ENCODE measurements around the gene BICDL2.

The BICDL2 gene

DNA sequence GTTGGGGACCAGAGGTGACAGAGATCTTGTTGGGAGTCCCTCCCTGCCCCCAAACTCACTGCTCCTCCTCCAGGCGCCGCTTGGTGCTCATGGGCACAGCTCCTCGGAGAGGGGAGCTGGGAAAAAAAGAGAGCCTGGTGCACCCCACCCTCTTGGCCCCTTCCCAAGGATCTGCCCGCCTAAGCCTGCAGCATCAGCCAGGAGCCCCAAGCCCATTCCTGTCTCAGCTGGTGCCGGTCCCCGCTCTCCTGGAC is 13.4 kb downstream of the BICDL2 start:
- DNase-seq, result no peak

DNA sequence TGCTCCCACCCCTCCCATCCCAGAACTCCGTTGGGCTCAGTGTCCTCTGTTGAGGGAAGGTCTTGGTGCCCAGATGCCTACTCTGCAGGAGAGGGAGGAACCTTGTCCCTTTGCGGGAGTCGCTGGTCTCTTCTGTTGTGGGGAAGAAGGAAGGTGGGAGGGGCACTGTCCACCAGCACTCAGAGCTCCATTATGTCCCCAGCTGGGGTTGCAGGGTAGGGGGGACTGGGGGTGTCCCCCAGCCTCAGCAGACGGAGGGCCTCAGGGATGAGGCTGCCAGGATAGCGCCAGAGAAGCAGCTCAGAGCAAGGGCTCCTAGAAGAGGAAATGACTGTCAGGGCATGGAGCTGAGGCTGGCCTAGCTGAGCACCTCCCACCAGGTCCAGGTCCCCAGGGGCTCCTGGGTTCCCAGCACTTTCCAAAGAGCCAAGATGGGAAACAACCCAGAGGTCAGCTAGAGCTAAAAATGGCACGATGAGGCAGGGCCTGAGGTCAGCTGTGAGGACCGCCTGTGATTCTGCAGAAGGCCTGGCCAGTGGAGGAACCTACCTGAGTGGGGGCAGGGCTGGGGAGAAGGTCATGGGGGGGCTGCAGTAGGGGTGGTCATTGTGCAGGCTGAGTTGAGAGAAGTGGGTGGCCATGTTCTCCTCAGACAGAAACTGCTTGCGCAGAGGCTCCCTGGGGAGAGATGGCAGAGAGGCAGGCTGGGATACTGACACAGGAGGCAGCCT is 13.9 kb downstream of the BICDL2 start:
- no peak for DNase-seq

DNA sequence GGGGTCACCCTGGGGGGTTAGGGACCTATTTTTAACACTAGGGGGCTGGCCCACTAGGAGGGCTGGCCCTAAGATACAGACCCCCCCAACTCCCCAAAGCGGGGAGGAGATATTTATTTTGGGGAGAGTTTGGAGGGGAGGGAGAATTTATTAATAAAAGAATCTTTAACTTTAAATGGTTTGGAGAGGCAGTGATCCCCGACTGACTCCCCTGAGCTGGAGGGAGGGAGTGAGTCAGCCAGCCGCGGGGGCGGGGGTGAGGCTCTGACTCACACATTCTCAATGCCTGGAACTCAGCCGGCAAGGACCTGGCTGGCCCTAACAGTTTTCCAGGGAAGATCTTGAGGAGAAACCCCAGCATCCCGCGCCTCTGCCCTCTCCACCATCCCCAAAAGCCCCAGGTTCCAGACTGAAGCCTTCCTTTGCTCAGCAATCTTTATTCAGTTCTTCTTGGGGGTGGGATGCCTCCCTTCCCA is 14.5 kb downstream of the BICDL2 start:
- DNase-seq, result no peak

DNA sequence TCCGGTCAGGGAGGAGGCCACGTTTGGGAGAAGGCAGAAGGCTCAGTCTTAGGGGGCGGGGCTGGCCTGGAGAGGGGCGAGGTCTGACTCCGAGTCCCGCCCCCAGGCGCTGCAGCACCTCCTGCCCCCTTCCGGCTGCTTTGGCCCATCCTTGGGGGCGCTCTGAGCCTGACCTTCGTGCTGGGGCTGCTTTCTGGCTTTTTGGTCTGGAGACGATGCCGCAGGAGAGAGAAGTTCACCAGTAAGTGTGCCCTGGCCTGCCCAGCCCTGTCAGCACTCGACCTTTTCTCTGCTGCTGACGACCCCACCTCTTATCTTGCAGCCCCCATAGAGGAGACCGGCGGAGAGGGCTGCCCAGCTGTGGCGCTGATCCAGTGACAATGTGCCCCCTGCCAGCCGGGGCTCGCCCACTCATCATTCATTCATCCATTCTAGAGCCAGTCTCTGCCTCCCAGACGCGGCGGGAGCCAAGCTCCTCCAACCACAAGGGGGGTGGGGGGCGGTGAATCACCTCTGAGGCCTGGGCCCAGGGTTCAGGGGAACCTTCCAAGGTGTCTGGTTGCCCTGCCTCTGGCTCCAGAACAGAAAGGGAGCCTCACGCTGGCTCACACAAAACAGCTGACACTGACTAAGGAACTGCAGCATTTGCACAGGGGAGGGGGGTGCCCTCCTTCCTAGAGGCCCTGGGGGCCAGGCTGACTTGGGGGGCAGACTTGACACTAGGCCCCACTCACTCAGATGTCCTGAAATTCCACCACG is 15.1 kb downstream of the BICDL2 start:
- DNase-seq, result no peak

DNA sequence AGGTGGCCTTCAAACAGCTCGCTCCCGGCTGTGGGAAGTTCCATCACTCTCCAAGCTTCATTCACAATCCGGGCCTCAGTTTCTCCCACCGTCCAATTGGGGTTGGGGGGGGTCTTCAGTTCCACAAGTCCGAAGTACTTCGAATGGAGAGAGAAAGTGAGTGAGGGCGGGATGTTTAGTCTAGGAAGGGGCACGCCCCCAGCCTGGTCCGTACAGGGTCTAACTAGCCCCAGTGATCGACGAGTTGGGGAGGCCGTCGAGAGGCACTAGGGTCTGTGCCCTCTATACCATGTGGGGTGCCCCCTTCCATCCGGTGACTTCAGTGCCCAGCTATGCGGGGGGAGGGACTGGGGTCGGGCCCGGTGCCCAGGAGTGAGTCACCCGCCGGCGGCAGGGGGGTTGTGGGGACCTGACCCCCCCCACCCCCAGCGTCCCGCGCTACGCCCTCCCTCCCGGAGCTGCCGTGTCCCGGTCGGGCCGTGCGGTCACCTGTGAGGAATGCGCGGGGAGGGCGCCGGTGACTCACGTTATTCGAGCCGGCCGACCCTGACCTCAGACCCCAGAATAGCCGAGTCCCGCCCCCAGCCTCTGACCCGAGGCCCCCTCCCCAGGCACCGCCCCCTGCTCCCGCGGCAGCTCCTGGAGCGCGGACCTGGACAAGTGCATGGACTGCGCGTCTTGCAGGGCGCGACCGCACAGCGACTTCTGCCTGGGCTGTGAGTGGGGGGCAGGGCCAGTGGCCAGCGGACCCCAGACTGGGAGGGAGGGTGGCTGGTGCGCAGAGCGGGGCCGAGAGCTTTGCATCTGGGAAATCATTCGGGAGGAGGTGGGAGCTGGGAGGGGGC is 15.9 kb downstream of the BICDL2 start:
- no peak for DNase-seq

DNA sequence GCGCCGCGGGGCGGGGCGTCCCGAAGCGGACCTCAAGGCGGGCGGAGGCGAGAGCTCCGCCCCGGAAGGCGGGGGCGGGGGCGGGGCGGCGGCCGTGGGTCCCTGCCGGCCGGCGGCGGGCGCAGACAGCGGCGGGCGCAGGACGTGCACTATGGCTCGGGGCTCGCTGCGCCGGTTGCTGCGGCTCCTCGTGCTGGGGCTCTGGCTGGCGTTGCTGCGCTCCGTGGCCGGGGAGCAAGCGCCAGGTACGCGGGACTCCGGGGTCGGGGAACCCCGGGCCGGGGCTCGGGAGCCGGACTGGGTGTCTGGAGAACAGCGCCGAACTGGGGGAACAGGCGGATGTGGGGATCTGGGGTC is 16.5 kb downstream of the BICDL2 start, which contains the start of gene TNFRSF12A:
TNFRSF12A (plus strand) TSS at position 122 of the 357 bp plus-strand sequence; CDS start at position 152, 30 bp downstream.
- DNase-seq, result no peak

DNA sequence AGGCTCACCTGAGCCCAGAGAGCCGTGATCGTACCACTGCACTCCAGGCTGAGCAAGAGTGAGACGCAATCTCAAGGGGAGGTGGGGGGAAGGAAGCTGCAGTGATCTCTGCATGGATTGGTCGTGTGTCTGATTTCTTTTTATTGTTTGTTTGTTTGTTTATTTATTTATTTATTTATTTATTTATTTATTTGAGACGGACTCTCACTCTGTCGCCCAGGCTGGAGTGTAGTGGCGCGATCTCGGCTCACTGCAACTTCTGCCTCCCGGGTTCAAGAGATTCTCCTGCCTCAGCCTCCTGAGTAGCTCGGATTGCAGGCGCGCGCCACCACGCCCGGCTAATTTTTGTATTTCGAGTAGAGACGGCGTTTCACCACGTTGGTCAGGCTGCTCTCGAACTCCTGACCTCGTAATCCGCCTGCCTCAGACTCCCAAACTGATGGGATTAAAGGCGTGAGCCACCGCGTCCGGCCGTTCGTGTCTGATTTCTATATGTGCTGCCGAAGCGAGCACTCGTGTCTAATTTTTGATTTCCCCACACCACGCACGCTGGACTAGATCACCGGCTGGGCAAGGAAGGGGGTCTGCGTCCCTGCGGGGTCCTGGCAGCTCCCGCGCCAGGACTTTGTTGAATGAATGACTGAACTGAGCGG is 17.0 kb downstream of the BICDL2 start:
- no peak for DNase-seq

DNA sequence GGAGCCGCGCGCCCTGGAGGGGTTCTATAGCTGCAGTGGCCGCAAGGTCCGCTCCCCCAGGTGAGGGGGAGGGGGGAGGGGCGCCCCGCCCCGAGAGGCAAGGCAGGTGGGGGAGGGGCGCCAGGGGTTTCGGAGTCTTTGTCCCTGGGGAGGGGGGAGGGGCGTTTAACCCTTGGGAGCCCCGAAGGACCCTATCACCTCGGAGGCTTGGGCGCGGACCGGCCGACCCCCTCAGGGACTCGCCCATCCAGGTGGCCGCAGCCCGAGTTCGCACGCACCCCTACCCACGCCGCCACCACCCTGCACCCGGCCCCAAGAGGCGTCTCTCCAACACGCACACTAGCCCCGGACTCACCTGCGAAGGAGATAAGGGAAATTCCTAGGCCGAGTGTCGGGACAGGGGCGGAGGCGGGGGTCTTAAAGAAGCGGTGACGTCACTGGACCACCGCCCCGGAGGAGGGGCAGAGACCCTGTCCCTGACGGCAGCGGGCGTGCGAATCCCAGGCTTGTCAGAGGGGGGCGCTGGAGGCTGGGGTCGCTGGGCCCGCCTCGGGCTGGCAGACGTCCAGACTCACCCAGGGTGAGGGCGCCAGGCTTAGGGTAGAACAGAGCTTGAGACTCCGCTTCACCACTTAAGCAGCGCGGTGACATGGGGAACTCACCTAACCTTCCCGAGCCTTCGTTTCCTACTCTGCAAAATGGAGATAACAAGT is 18.8 kb downstream of the BICDL2 start, which contains the start of gene CLDN6:
CLDN6 (minus strand) TSS at position 390 of the 713 bp plus-strand sequence. CDS start 2,162 bp downstream, outside the sequence.
- no peak for DNase-seq

DNA sequence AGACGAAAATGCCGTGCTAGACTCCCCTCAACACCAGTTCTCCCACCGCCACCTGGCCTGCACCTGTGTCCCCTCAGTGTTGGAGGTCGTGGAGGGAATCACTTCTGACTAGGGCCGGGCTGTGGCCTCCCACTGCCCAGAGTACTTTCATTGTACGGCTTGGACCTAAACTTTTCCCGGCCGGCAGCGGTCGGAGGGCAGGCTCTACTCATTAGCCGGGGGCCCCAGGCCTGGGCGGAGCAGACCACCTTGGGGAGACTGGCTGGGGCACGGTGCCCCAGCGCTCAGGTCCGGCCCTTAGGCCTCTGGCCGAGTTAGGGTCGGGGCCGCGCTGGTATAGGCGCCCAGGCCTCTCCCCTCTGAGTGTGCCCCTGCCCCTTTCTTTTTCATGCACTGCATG is 19.4 kb downstream of the BICDL2 start:
- DNase-seq, result no peak

DNA sequence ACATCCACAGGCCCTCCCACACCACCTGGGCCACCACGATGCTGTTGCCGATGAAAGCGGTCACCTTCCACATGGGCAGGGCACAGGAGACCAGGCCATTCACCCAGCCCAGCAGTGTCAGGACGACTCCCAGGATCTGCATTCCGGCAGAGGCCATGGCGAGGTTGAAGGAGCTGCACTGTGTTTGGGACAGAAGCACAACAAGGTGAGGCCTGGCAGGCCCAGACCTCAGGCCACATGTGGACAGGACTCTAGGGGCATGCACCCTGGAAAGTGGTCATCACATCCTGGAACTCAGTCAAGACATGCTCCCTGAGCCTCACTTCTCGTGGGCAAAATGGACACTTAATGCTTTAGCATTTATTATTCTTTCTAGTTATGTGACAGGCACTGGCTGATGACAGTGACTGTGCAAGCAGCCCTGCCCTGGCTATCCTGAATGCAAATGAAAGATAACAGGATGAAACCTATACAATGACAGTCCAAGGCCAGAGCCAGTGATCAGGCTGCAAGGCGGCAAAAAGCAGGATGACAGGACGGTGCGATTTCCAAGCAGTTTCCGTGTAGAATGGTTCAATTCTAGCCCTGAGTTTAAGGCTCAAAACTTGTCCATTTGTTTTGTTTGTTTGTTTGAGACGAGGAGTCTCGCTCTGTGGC is 20.8 kb downstream of the BICDL2 start:
- DNase-seq, result no peak

DNA sequence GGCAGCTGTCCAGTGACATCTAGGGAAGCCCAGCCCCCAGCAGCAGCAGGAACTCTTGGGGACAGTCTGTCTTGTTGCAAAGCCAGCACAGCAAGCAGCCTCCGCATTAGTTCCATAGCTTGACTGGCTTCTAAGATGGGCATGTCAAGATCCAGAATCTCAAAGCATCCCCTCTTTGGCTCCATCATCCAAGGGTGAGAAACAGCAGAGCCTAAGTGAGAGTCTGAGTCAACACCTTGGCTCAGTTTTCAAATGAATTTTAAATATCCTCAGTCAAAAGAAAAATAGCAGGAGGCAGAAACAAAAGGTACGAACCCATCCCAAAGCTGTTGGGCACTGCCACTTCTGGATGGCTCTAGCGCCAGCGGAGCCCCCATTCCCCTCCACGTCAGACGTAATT is 21.8 kb downstream of the BICDL2 start:
- DNase-seq, result no peak

DNA sequence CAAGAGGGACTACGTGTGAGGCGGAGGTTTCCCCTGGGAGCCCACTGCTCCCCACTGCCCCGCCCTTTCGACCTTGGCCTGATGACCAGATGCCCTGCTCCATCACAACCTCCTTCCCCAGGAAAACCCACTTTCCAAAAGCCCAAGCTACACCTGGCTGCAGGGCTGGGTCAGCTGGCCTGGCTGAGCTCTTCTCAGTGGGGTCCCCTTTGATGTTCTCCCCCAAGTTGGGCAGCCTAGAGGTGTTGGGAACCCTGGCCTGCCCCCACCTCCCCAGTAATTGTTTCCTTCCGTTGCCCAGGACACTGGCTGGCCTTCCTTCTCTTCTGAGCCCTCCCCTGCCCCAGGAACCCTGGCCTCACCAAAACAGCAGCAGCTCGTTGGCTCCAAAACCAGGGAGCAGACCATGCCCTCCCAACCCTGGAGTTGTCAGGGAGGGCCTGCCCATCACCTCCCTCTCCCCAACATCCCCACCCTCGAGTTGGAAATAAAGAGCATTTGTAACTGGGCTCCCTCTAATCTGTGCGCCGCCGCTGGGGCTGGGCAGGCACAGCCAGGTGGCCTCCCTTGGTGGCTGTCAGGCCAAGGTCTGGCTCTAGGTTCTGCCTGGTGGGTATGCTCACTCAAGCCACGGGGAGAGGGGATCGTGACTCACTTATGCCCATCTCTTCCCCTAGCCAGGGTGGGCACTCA is 22.6 kb downstream of the BICDL2 start:
- no peak for DNase-seq

DNA sequence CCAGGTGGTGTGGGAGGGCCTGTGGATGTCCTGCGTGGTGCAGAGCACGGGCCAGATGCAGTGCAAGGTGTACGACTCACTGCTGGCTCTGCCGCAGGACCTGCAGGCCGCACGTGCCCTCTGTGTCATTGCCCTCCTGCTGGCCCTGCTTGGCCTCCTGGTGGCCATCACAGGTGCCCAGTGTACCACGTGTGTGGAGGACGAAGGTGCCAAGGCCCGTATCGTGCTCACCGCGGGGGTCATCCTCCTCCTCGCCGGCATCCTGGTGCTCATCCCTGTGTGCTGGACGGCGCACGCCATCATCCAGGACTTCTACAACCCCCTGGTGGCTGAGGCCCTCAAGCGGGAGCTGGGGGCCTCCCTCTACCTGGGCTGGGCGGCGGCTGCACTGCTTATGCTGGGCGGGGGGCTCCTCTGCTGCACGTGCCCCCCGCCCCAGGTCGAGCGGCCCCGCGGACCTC is 23.2 kb downstream of the BICDL2 start:
- no peak for DNase-seq

DNA sequence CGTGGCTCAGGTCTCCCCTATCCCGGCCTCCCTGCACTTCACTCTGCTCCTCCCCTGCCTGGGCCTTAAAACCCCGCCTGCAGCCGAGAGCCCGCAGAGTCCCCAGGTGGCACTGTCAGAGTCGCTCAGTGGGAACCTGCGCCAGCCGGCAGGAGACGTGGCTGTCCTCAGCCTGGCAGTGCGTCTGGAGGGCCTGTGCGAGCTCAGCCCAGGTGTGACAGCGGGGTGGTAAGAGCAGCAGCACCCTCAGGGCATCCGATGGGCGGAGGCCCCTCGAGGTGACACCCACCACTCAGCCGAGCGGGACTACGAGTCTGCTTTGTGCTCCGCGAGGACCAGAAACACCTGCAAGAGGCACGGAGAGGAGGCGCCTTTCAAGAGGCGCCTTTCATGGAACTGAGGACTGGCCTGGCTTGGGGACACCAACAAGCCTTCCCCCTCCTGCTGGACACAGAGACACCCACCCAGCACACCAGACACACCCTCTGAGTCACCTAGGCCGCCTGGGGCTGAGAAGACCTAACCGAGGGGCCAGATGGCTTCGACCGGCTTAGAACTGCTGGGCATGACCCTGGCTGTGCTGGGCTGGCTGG is 23.8 kb downstream of the BICDL2 start, which contains the start of gene CLDN9:
CLDN9 (plus strand) TSS at position 96 of the 593 bp plus-strand sequence; CDS start at position 536, 440 bp downstream.
- DNase-seq, result peak; percentile 77

DNA sequence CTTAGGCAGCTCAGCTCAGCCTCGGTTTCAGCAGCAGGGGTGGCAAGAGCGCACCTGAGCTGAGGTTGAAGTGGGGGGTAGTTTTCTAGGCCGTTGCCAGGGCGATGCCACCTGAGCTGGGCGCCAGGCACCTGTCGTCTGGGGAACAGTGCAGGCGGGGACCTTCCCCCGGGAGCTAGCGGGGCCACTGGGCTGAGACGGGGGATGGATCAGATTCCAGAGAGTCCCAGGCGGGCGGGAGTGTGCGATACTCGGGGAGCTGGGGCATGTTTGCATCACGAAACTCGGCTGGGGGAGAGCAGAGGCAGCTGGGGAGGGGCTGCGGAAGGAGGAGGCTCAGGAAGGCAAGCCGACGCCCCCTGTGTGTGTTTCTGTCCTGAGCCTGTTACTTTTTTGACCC is 24.5 kb downstream of the BICDL2 start:
- peak; percentile 82 for DNase-seq

DNA sequence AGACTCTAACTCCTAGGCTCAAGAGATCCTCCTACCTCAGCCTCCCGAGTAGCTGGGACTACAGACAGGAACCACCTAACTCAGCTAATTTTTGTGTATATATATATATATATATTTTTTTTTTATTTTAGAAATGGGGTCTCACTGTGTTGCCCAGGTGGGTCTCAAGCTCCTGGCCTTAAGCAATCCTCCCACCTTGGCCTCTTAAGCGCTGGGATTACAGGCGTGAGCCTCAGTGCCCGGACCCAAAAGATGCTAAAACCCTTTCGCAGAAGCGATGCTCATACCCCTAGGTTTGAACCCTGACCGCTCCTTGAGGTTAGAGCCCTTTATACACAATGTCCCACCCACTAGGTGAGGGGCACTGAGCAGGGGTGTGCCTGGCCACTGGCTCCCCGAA is 26.2 kb downstream of the BICDL2 start:
- no peak for DNase-seq

DNA sequence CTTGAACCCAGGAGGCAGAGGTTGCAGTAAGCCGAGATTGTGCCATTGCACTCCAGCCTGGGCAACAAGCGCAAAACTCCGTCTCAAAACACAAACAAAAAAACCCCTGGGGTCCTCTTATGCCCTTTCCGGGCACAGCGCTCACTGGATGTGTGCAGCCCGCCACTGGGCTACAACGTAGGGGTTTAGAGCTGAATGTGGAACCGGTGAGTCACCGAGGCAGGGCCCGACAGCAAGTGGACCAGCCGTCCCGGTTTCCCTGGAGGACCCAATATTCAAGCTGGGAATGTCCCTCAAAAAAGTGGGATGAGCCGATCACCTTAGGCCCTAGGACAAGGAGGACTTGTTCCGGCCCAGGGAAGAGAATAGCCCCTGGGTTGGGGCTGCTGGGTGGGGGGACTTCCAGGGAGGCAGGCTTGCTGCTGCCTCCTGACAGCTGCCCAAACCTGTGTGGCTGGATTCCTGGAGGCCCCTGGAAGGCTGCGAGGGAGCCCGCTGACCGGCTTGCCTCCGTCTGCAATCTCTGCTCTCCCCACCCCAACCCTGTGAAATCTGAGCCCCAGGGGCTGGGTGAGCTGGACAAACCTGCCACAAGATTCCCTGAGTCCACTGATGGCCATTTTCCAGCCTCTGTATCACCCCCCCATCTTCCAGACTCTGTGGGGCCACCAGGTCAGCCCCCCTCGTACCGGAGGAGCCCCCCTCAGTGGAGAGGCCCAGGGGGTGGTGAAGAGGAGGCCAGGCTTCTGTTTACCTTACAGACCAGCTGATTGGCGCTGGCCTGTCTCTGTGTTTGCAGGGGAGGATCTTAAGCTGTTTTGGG is 27.0 kb downstream of the BICDL2 start:
- DNase-seq, result no peak

DNA sequence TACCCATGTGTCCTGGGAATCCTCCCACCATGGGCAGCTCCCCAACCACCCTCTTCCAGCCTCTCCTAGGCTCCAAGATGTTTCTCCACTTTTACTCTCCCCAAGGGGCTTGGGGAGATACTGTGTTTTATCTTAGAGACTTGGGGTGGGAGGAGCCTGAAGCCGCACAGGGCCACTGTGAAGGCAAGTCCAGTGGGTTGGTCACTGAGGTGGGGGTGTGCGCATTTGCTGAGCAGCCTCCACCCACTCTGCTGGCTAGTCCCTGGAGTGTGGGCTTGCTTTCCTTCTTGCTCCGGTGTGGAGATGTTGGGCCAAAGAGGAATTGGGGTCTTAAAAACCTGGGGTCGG is 28.1 kb downstream of the BICDL2 start:
- no peak for DNase-seq

DNA sequence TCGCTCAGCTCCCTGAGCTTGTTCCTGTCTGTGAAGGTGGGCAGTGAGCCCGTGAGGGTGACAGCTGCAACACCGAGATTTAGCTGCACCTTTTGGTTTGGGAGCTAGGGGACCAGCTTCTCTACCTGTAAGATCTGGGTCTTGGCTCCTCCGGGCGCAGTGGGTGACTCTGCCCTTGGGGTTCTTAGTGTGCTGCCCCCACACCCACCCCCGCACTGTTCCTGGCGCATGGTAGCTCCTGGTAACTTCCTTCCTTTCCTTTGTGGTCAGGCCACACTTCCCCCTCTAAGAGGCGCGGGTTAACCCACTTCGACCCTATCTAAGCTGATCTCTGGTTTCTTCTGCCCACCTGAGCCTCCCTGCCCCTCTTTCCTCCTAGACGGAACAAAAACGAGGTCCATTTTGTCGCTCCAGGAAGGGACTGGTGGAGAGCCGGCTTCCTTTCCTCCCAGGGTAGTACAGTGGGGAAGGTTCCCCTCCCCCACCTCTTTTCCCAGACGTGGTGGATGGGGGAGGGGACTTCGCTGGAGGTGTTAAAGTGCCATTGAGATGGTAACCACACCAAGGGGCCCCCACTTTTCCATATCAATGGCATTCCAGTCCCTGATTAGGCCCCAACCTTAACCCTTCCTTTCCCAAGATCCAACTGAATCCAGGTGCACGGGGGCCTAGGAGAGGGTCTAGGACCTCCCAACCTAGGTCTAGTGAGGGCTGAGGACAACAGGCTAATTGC is 28.6 kb downstream of the BICDL2 start:
- DNase-seq, result no peak

All from NCI-H187 treated with DMSO at 0.1 percent for 48 hours (cell line).